GM18951 (cell line): ENCODE results near the gene RING1.

Experiments
- POLR2A ChIP-seq: IDR thresholded peaks from 4 replicates; pipeline ENCODE4 v1.6.1; 2011; ENCODE audit warnings: mild to moderate bottlenecking; ENCODE audit not compliant: insufficient read length, insufficient read depth; ENCODE audit errors: extremely low read depth
- in situ Hi-C: fragments of 300-500 bp; cut with MboI; formaldehyde crosslinking; loops from one replicate; pipeline ENCODE4 v1.12.0; 2022; ENCODE audit warnings: low sequenced_read_pairs, mixed read lengths, inconsistent platforms; ENCODE audit not compliant: unreplicated experiment

RING1 gene

GRCh38 chr6:33168639-33169038 lies 39.7 kb upstream of the RING1 start:
- in situ Hi-C loops, result no loop called here
- TF ChIP-seq POLR2A, result no peak

- in situ Hi-C loops, result no loop called here
- no peak for TF ChIP-seq POLR2A
Observed at GRCh38 chr6:33169291-33170175, 38.8 kb upstream of the RING1 start.

- in situ Hi-C loops, result no loop called here
- no peak for TF ChIP-seq POLR2A
Observed at GRCh38 chr6:33170176-33171015, 37.9 kb upstream of the RING1 start.

GRCh38 chr6:33171016-33171879 lies 37.1 kb upstream of the RING1 start:
- no peak for TF ChIP-seq POLR2A
- in situ Hi-C loops, result no loop called here

GRCh38 chr6:33171880-33172687 lies 36.2 kb upstream of the RING1 start:
- in situ Hi-C loops, result no loop called here
- TF ChIP-seq POLR2A, result no peak

- TF ChIP-seq POLR2A, result no peak
- in situ Hi-C loops, result no loop called here
Observed at GRCh38 chr6:33172688-33173534, 35.4 kb upstream of the RING1 start.

- in situ Hi-C loops, result no loop called here
- TF ChIP-seq POLR2A, result no peak
Observed at GRCh38 chr6:33173535-33174180, 34.6 kb upstream of the RING1 start.

- no peak for TF ChIP-seq POLR2A
- in situ Hi-C loops, result no loop called here
Observed at GRCh38 chr6:33174784-33175183, 33.5 kb upstream of the RING1 start.

GRCh38 chr6:33175436-33176069 lies 32.7 kb upstream of the RING1 start:
- in situ Hi-C loops, result no loop called here
- no peak for TF ChIP-seq POLR2A

- no peak for TF ChIP-seq POLR2A
- in situ Hi-C loops, result no loop called here
Observed at GRCh38 chr6:33176906-33177305, 31.4 kb upstream of the RING1 start.

- no peak for TF ChIP-seq POLR2A
- in situ Hi-C loops, result no loop called here
Observed at GRCh38 chr6:33177552-33178446, 30.5 kb upstream of the RING1 start.
